ENCODE data around the gene LDB3. TPM values are rescaled to one million over a fixed set of nuclear protein-coding genes. Genes with fewer than 3 reads are reported as not detected.
A peak's percentile ranks its signal among the peaks of the same experiment; 100 is the strongest.

LDB3 gene
- total RNA-seq, 4 donors from 2014 or later, result 2.2 to 32.5 (median 2.9) TPM

GRCh38 chr10:86650151-86650550, 18.2 kb upstream of the LDB3 start:
- WGBS, 2 donors (ENCODE audit: low coverage in 1 of 2), result 91% methylated on average over 8 of the region's 8 CpGs; no CpG with 5 or more reads in 1 of the 2 donors
- Histone ChIP-seq H3K9me3 (no peaks in the 10 kb centered on the region), H3K36me3 (no peaks in the 10 kb centered on the region), H3K27me3 (no peaks in the 10 kb centered on the region), H3K27ac (no peak overlapping the region), H3K4me1 (peaks cover 7 to 15% (median 11%) of the 10 kb centered on the region in 4 donors), H3K4me3 (no peak overlapping the region)
- no peak for TF ChIP-seq CTCF (IDR thresholded peaks at IDR 0.05)
- TF ChIP-seq EP300 (IDR thresholded peaks at IDR 0.05; ENCODE audit: low read depth), result no peak
- TF ChIP-seq POLR2A (IDR thresholded peaks at IDR 0.05), result no peak
- TF ChIP-seq POLR2AphosphoS5 (IDR thresholded peaks at IDR 0.05), result no peak
- intact Hi-C loops (cut with DNase I; ENCODE audit: low total_unique reads) (no loop called here), in situ Hi-C loops (cut with MboI; ENCODE audit: low pct_ligation_motif_present in 1 of 4, low pct_unique_long_range_greater_than_20kb in 1 of 4, low sequenced_read_pairs in 3 of 4) (no loop called here)
- no peak for DNase-seq

- no peak overlapping the region for H3K4me3 ChIP-seq
- intact Hi-C loops (cut with DNase I; ENCODE audit: low total_unique reads), result no loop called here
- no peak overlapping the region for H3K27ac ChIP-seq
- no peaks in the 10 kb centered on the region for H3K9me3 ChIP-seq
- no peaks in the 10 kb centered on the region for H3K27me3 ChIP-seq
- in situ Hi-C loops (cut with MboI; ENCODE audit: low pct_ligation_motif_present in 1 of 4, low pct_unique_long_range_greater_than_20kb in 1 of 4, low sequenced_read_pairs in 3 of 4), result no loop called here
- 89% methylated on average over 7 of the region's 8 CpGs; no CpG with 5 or more reads in 1 of the 2 donors for WGBS, 2 donors (ENCODE audit: low coverage in 1 of 2)
- no peak for DNase-seq
- peaks cover 7 to 15% (median 11%) of the 10 kb centered on the region in 4 donors for H3K4me1 ChIP-seq
- TF ChIP-seq POLR2AphosphoS5 (IDR thresholded peaks at IDR 0.05), result no peak
- TF ChIP-seq EP300 (IDR thresholded peaks at IDR 0.05; ENCODE audit: low read depth), result no peak
- TF ChIP-seq CTCF (IDR thresholded peaks at IDR 0.05), result no peak
- no peak for TF ChIP-seq POLR2A (IDR thresholded peaks at IDR 0.05)
- no peaks in the 10 kb centered on the region for H3K36me3 ChIP-seq
Measured at GRCh38 chr10:86651021-86651471, 17.3 kb upstream of the LDB3 start.

DNA sequence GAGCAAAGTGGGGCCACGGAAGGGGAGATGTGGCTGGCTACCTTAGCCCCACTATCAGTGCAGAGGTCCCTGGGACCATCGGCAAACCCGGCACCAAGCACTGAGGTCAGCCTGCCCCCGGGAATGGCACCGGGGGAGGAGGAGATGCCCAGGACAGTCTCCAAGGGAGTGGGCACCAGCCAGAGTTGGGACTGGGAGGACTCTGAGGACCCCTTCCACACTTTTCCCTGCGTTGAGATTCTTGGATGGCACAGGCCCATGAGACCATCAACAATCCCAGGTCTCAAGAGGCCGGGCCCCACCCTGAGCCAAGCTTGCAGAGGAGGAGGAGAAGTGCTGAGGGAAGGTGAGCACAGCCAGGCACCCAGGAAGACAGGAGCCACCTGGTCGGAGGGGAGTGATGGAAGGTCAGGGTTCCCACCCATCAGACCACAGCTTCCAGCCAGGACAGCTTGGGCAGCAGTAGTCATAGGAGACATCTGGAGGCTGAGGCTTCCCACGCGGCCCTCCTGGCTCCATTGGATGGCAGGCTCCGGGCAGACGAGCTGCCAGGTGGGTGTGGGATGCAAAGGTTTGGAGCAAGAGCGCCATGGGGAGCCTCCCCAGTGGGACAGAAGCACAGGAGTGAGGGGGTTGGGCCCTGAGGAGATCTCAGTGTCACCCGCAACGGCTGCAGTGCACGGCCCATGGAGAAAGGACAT, 16.5 kb upstream of the LDB3 start:
- H3K9me3 ChIP-seq, result no peaks in the 10 kb centered on the region
- H3K27me3 ChIP-seq, result no peaks in the 10 kb centered on the region
- peak; percentile 6 for DNase-seq
- no peak overlapping the region for H3K4me3 ChIP-seq
- WGBS, 2 donors (ENCODE audit: low coverage in 1 of 2), result 87% methylated on average over 16 of the region's 16 CpGs; no CpG with 5 or more reads in 1 of the 2 donors
- intact Hi-C loops (cut with DNase I; ENCODE audit: low total_unique reads) (no loop called here), in situ Hi-C loops (cut with MboI; ENCODE audit: low pct_ligation_motif_present in 1 of 4, low pct_unique_long_range_greater_than_20kb in 1 of 4, low sequenced_read_pairs in 3 of 4) (no loop called here)
- H3K4me1 ChIP-seq, result peaks cover 7 to 15% (median 11%) of the 10 kb centered on the region in 4 donors
- no peak overlapping the region for H3K27ac ChIP-seq
- TF ChIP-seq POLR2A (IDR thresholded peaks at IDR 0.05), result no peak
- no peak for TF ChIP-seq POLR2AphosphoS5 (IDR thresholded peaks at IDR 0.05)
- no peak for TF ChIP-seq CTCF (IDR thresholded peaks at IDR 0.05)
- TF ChIP-seq EP300 (IDR thresholded peaks at IDR 0.05; ENCODE audit: low read depth), result no peak
- no peaks in the 10 kb centered on the region for H3K36me3 ChIP-seq

- Histone ChIP-seq H3K4me3 (no peak overlapping the region), H3K9me3 (no peaks in the 10 kb centered on the region), H3K36me3 (no peaks in the 10 kb centered on the region), H3K4me1 (peaks cover 7 to 15% (median 11%) of the 10 kb centered on the region in 4 donors), H3K27me3 (no peaks in the 10 kb centered on the region), H3K27ac (no peak overlapping the region)
- no peak for TF ChIP-seq POLR2AphosphoS5 (IDR thresholded peaks at IDR 0.05)
- TF ChIP-seq POLR2A (IDR thresholded peaks at IDR 0.05), result no peak
- TF ChIP-seq EP300 (IDR thresholded peaks at IDR 0.05; ENCODE audit: low read depth), result no peak
- TF ChIP-seq CTCF (IDR thresholded peaks at IDR 0.05), result no peak
- 71% methylated on average over 14 of the region's 14 CpGs; no CpG with 5 or more reads in 1 of the 2 donors for WGBS, 2 donors (ENCODE audit: low coverage in 1 of 2)
- in situ Hi-C loops (cut with MboI; ENCODE audit: low pct_ligation_motif_present in 1 of 4, low pct_unique_long_range_greater_than_20kb in 1 of 4, low sequenced_read_pairs in 3 of 4) (no loop called here), intact Hi-C loops (cut with DNase I; ENCODE audit: low total_unique reads) (no loop called here)
- DNase-seq, result peak; percentile 5
Measured at GRCh38 chr10:86652361-86653202, 15.7 kb upstream of the LDB3 start.
